IMR-90 (cell line): ENCODE results near the gene ULBP1. TPM values are rescaled to one million over a fixed set of nuclear protein-coding genes. Genes with fewer than 3 reads are reported as not detected.

Source experiments
- ATAC-seq: fragments of 200-7000 bp; cut with Tn5 transposase; 2 replicates; pipeline ENCODE4 v1.9.1; 2020; ENCODE audit warnings: low read depth, mild to moderate bottlenecking, moderate library complexity
- BruUV-seq: library from RNA; stranded (reverse); fragments of 400-500 nt; replicated peaks from 2 replicates; lab custom pipeline; 2021; lab: Mats Ljungman, UMichigan
- CTCF ChIA-PET: fragments of 300-600 bp; formaldehyde crosslinking; extraction: SDS; loops from one replicate; lab custom pipeline; 2021; ENCODE audit warnings: antibody characterized with exemption; lab: Yijun Ruan, JAX
- POLR2A ChIA-PET: fragments of 300-600 bp; sonication (Branson Sonifier 250); formaldehyde crosslinking; loops from one replicate; lab custom pipeline; 2022; ENCODE audit warnings: antibody characterized with exemption; ENCODE audit not compliant: unreplicated experiment; lab: Charles Lee
- DNase-seq: peaks from one replicate; pipeline ENCODE4 v3.0.0; 2013
- H2AFZ ChIP-seq: replicated peaks from 2 replicates; pipeline ENCODE3; 2013; ENCODE audit warnings: low read length, mild to moderate bottlenecking; ENCODE audit not compliant: poor library complexity
- H2AK5ac ChIP-seq: 2 replicates; pipeline ENCODE4 v1.6.1; 2013; ENCODE audit warnings: low read depth, low read length, inconsistent platforms
- H2AK9ac ChIP-seq: replicated peaks from 2 replicates; pipeline ENCODE3; 2013; ENCODE audit warnings: mild to moderate bottlenecking, low read depth, low read length, moderate library complexity; ENCODE audit not compliant: poor library complexity
- H2BK120ac ChIP-seq: 2 replicates; pipeline ENCODE4 v1.6.1; 2013; ENCODE audit warnings: low read depth, low read length, inconsistent platforms
- H2BK15ac ChIP-seq: 3 replicates; pipeline ENCODE4 v1.6.1; 2013; ENCODE audit warnings: low read depth, low read length, inconsistent platforms
- H2BK20ac ChIP-seq: 2 replicates; pipeline ENCODE4 v1.6.1; 2013; ENCODE audit warnings: low read depth, mild to moderate bottlenecking, inconsistent platforms, low read length, moderate library complexity
- H2BK5ac ChIP-seq: 2 replicates; pipeline ENCODE4 v1.6.1; 2013; ENCODE audit warnings: mild to moderate bottlenecking, low read depth, low read length, inconsistent platforms; ENCODE audit not compliant: poor library complexity, severe bottlenecking
- H3K14ac ChIP-seq: replicated peaks from 2 replicates; pipeline ENCODE4 v1.6.1; 2013; ENCODE audit warnings: low read depth, low read length, inconsistent platforms
- H3K18ac ChIP-seq: 2 replicates; pipeline ENCODE4 v1.6.1; 2013; ENCODE audit warnings: low read depth, low read length, control low read depth
- H3K23ac ChIP-seq: 2 replicates; pipeline ENCODE4 v1.6.1; 2013; ENCODE audit warnings: low read depth, low read length, inconsistent platforms
- H3K27ac ChIP-seq: 2 replicates; pipeline ENCODE4 v1.5.1; 2013; ENCODE audit warnings: mild to moderate bottlenecking, control low read depth, low read length; ENCODE audit not compliant: insufficient read depth
- H3K27me3 ChIP-seq: 2 replicates; pipeline ENCODE4 v1.6.1; 2013; ENCODE audit warnings: low read length; ENCODE audit not compliant: control insufficient read depth, insufficient read depth
- H3K36me3 ChIP-seq: 2 replicates; pipeline ENCODE4 v1.6.1; 2013; ENCODE audit warnings: low read length, mixed read lengths; ENCODE audit not compliant: control insufficient read depth, insufficient read depth
- H3K4ac ChIP-seq: 2 replicates; pipeline ENCODE4 v1.6.1; 2013; ENCODE audit warnings: low read depth, low read length, inconsistent platforms
- H3K4me1 ChIP-seq: 2 replicates; pipeline ENCODE4 v1.6.1; 2013; ENCODE audit warnings: low read length, mixed read lengths; ENCODE audit not compliant: control insufficient read depth, insufficient read depth
- H3K4me2 ChIP-seq: 2 replicates; pipeline ENCODE4 v1.6.1; 2013; ENCODE audit warnings: low read depth, mild to moderate bottlenecking, control low read depth, low read length, moderate library complexity
- H3K4me3 ChIP-seq: 2 replicates; pipeline ENCODE4 v1.5.1; 2013; ENCODE audit warnings: low read depth, mild to moderate bottlenecking, control low read depth, low read length, moderate library complexity; ENCODE audit not compliant: insufficient read depth
- H3K56ac ChIP-seq: 2 replicates; pipeline ENCODE4 v1.6.1; 2013; ENCODE audit warnings: low read length, inconsistent platforms; ENCODE audit not compliant: insufficient read depth; ENCODE audit errors: extremely low read depth
- H3K79me1 ChIP-seq, 2 experiments: 2 replicates each; pipeline ENCODE4 v1.6.1; 2013; ENCODE audit warnings: low read length in 2 of 2, inconsistent platforms in 1 of 2, low read depth in 1 of 2
- H3K9ac ChIP-seq: 2 replicates; pipeline ENCODE4 v1.6.1; 2013; ENCODE audit warnings: low read depth, low read length, control low read depth
- H3K9me1 ChIP-seq: 2 replicates; pipeline ENCODE4 v1.6.1; 2013; ENCODE audit warnings: low read length, inconsistent platforms; ENCODE audit not compliant: insufficient read depth
- H3K9me3 ChIP-seq: 2 replicates; pipeline ENCODE4 v1.6.1; 2013; ENCODE audit warnings: low read length; ENCODE audit not compliant: control insufficient read depth, insufficient read depth
- H4K20me1 ChIP-seq: 2 replicates; pipeline ENCODE4 v1.6.1; 2013; ENCODE audit warnings: low read length, inconsistent platforms; ENCODE audit not compliant: insufficient read depth
- H4K5ac ChIP-seq: 2 replicates; pipeline ENCODE4 v1.6.1; 2013; ENCODE audit warnings: mild to moderate bottlenecking, low read depth, low read length, control low read depth
- H4K8ac ChIP-seq, 2 experiments: 2 replicates each; pipeline ENCODE4 v1.6.1; 2013; ENCODE audit warnings: low read depth in 2 of 2, low read length in 2 of 2, control low read depth in 1 of 2, inconsistent platforms in 1 of 2
- H4K91ac ChIP-seq: 2 replicates; pipeline ENCODE4 v1.6.1; 2013; ENCODE audit warnings: low read depth, low read length, inconsistent platforms; ENCODE audit not compliant: insufficient read depth
- BHLHE40 ChIP-seq: fragments of 150-350 bp; IDR thresholded peaks from 2 replicates; pipeline ENCODE4 v1.6.1; 2016; ENCODE audit warnings: mild to moderate bottlenecking, low read depth, low read length
- CEBPB ChIP-seq: IDR thresholded peaks from 2 replicates; pipeline ENCODE4 v1.6.1; 2012; ENCODE audit warnings: low read depth, low read length, improper control_type of control experiment
- CTCF ChIP-seq: conservative IDR thresholded peaks from 2 replicates; pipeline ENCODE4 v1.5.1; 2012; ENCODE audit warnings: mild to moderate bottlenecking, low read depth, low read length, improper control_type of control experiment
- MAFK ChIP-seq: IDR thresholded peaks from 2 replicates; pipeline ENCODE4 v1.6.1; 2012; ENCODE audit warnings: low read depth, low read length, improper control_type of control experiment
- NFE2L2 ChIP-seq: fragments of 150-350 bp; IDR thresholded peaks from 2 replicates; pipeline ENCODE4 v1.6.1; 2016; ENCODE audit warnings: low read depth, mild to moderate bottlenecking, low read length
- POLR2A ChIP-seq: IDR thresholded peaks from 2 replicates; pipeline ENCODE4 v1.6.1; 2012; ENCODE audit warnings: mild to moderate bottlenecking, low read depth, low read length
- RAD21 ChIP-seq: IDR thresholded peaks from 2 replicates; pipeline ENCODE4 v1.6.1; 2012; ENCODE audit warnings: low read length, improper control_type of control experiment
- RCOR1 ChIP-seq: IDR thresholded peaks from 2 replicates; pipeline ENCODE4 v1.6.1; 2012; ENCODE audit warnings: mild to moderate bottlenecking, low read length, improper control_type of control experiment; ENCODE audit not compliant: insufficient replicate concordance
- RFX5 ChIP-seq: IDR thresholded peaks from 2 replicates; pipeline ENCODE4 v1.8.0; 2012; ENCODE audit warnings: low read depth, mild to moderate bottlenecking, low read length, moderate library complexity
- WGBS, 2 experiments: methylation state at CpG; one replicate each; pipeline versions ENCODE4 v1.1.5 to v1.1.7; 2013; ENCODE audit warnings: missing lambda C conversion rate in 2 of 2; ENCODE audit not compliant: insufficient read length in 1 of 2; ENCODE audit errors: extremely low coverage in 2 of 2; 5-methylcytosine and 5-hydroxymethylcytosine counted together
- dilution Hi-C: fragments of 300-500 bp; cut with HindIII; formaldehyde crosslinking; loops from one replicate; pipeline ENCODE4 v1.14.3; 2018; ENCODE audit warnings: low sequenced_read_pairs; ENCODE audit not compliant: unreplicated experiment
- in situ Hi-C: fragments of 300-500 bp; cut with MboI; formaldehyde crosslinking; loops from 3 replicates; pipeline ENCODE4 v1.14.3; 2019; ENCODE audit warnings: low sequenced_read_pairs, inconsistent platforms, mixed read lengths
- intact Hi-C: fragments of 100-400 bp; cut with micrococcal nuclease; formaldehyde crosslinking; loops from 2 replicates; pipeline ENCODE4 v1.10.0; 2022
- polyA plus RNA-seq, 3 experiments: library from polyadenylated mRNA; depleted of rRNA; stranded (reverse); fragments of >200 nt; gene quantifications; 2 replicates each; pipeline ENCODE4 v1.2.3, GENCODE V29; 2012; ENCODE audit warnings: low replicate concordance in 1 of 3
- total RNA-seq: library from RNA; depleted of rRNA; stranded (reverse); fragments of >200 nt; gene quantifications from 2 replicates; pipeline ENCODE4 v1.2.3, GENCODE V29; 2012
- TF ChIP-seq, protein P1 (sequence below): fragments of 150-350 bp; IDR thresholded peaks from 2 replicates; pipeline ENCODE4 v1.6.1; 2017; ENCODE audit warnings: mild to moderate bottlenecking, antibody characterized with exemption, low read length, low read depth
- TF ChIP-seq, protein P2 (sequence below): fragments of 150-350 bp; IDR thresholded peaks from 2 replicates; pipeline ENCODE4 v1.6.1; 2016; ENCODE audit warnings: low read depth, mild to moderate bottlenecking, low read length, moderate library complexity, borderline replicate concordance

ULBP1 gene
- total and polyA plus RNA-seq, 2 of the 4 experiments (the other 2 are of a cell fraction), result 0.18 to 0.87 TPM

- H3K27ac ChIP-seq, result no peak overlapping the region
- dilution Hi-C loops, result no loop called here
- WGBS, 2 experiments, result no CpG with 5 or more reads among the region's 7 CpGs
- ChIA-PET POLR2A (no interaction called here), CTCF (no interaction called here)
- H3K4me2 ChIP-seq, result no peak overlapping the region
- H2AK9ac ChIP-seq, result no peak overlapping the region
- no peak for TF ChIP-seq POLR2A
- TF ChIP-seq, protein P1, sequence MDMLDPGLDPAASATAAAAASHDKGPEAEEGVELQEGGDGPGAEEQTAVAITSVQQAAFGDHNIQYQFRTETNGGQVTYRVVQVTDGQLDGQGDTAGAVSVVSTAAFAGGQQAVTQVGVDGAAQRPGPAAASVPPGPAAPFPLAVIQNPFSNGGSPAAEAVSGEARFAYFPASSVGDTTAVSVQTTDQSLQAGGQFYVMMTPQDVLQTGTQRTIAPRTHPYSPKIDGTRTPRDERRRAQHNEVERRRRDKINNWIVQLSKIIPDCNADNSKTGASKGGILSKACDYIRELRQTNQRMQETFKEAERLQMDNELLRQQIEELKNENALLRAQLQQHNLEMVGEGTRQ, result no peak
- TF ChIP-seq CEBPB, result no peak
- TF ChIP-seq CTCF, result no peak
- TF ChIP-seq RCOR1, result no peak
- TF ChIP-seq RFX5, result no peak
- TF ChIP-seq, protein P2, sequence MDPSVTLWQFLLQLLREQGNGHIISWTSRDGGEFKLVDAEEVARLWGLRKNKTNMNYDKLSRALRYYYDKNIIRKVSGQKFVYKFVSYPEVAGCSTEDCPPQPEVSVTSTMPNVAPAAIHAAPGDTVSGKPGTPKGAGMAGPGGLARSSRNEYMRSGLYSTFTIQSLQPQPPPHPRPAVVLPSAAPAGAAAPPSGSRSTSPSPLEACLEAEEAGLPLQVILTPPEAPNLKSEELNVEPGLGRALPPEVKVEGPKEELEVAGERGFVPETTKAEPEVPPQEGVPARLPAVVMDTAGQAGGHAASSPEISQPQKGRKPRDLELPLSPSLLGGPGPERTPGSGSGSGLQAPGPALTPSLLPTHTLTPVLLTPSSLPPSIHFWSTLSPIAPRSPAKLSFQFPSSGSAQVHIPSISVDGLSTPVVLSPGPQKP, result no peak
- no peak for TF ChIP-seq BHLHE40
- TF ChIP-seq NFE2L2, result no peak
- TF ChIP-seq RAD21, result no peak
- no peak for TF ChIP-seq MAFK
- no peak overlapping the region for H4K8ac ChIP-seq
- no peak overlapping the region for H3K18ac ChIP-seq
- ATAC-seq, result no peak
- no peak overlapping the region for H2BK120ac ChIP-seq
- H2AK5ac ChIP-seq, result no peak overlapping the region
- BruUV-seq, result no TSS peak
- no peaks in the 10 kb centered on the region for H3K79me1 ChIP-seq
- H3K4me1 ChIP-seq, result no peaks in the 10 kb centered on the region
- no peak overlapping the region for H2BK20ac ChIP-seq
- H2BK5ac ChIP-seq, result no peak overlapping the region
- no peaks in the 10 kb centered on the region for H3K9me1 ChIP-seq
- H3K56ac ChIP-seq, result no peak overlapping the region
- no peaks in the 10 kb centered on the region for H3K36me3 ChIP-seq
- H3K4me3 ChIP-seq, result no peak overlapping the region
- H3K23ac ChIP-seq, result no peak overlapping the region
- H3K27me3 ChIP-seq, result peaks cover 73% of the 10 kb centered on the region
- in situ Hi-C loops, result no loop called here
- intact Hi-C loops, result no loop called here
- no peak overlapping the region for H2AFZ ChIP-seq
- H3K4ac ChIP-seq, result no peak overlapping the region
- no peak overlapping the region for H4K5ac ChIP-seq
- DNase-seq, result no peak
- H3K9me3 ChIP-seq, result no peaks in the 10 kb centered on the region
- H3K14ac ChIP-seq, result no peak overlapping the region
- H4K91ac ChIP-seq, result no peak overlapping the region
- H4K20me1 ChIP-seq, result no peaks in the 10 kb centered on the region
- no peak overlapping the region for H2BK15ac ChIP-seq
- H3K9ac ChIP-seq, result no peak overlapping the region
Observed at GRCh38 chr6:149995971-149996370, 32.2 kb downstream of the ULBP1 start.
